Astrocyte of the spinal cord (primary cell): ENCODE data around the gene TMC7.

Experiments used
- DNase-seq: peaks from one replicate; pipeline ENCODE4 v3.0.0; 2011; ENCODE audit warnings: low read depth, low spot score
- H3K4me3 ChIP-seq: 2 replicates; pipeline ENCODE4 v1.5.1; 2011; ENCODE audit warnings: low read depth, mild to moderate bottlenecking, low read length, moderate library complexity
- CTCF ChIP-seq: IDR thresholded peaks from 2 replicates; pipeline ENCODE4 v1.5.1; 2012; ENCODE audit warnings: low read depth, mild to moderate bottlenecking, low read length, inconsistent platforms
- in situ Hi-C: cut with HindIII; loops from 2 replicates; pipeline ENCODE4 v1.10.0; 2017; ENCODE audit warnings: low sequenced_read_pairs

TMC7 gene

GRCh38 chr16:19088341-19088916 lies 104.7 kb downstream of the TMC7 start:
- no peak overlapping the region for H3K4me3 ChIP-seq
- in situ Hi-C loops: no loop called here
- TF ChIP-seq CTCF: no peak
- no peak for DNase-seq

- no peak for TF ChIP-seq CTCF
- in situ Hi-C loops: no loop called here
- no peak overlapping the region for H3K4me3 ChIP-seq
- no peak for DNase-seq
Observed at GRCh38 chr16:19089410-19089955, 105.7 kb downstream of the TMC7 start.

- no peak overlapping the region for H3K4me3 ChIP-seq
- TF ChIP-seq CTCF: no peak
- DNase-seq: no peak
- in situ Hi-C loops: no loop called here
Observed at GRCh38 chr16:19090916-19091315, 107.2 kb downstream of the TMC7 start.

DNA sequence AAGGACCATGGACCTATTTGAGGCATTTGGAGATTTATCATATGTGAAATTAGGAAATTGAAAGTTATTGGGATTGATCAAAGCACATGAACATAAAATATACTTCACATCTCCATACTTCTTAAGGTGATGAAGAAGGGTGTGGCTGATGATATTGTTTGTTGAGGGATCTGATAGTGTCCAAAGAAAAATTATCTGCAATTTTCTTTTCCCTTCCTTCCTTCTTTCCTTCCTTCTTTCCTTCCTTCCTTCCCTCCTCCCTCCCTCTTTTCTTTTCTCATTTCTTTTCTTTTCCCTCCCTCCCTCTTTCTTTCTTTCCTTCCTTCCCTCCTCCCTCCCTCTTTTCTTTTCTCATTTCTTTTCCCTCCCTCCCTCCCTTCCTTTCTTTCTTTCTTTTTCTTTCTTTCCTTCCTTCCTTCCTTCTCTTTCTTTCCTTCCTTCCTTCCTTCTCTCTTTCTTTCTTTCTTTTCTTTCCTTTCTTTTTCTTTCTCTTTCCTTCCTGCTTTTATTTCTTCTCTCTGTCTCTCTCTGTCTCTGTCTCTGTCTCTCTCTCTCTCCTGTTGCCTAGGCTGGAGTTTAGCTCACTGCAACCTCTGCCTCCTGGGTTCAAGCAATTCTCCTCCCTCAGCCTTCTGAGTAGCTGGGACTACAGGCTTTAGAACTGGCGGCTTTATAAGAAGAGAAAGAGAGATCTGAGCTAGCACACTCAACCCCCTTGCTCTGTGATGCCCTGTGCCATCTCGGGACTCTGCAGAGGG lies 109.1 kb downstream of the TMC7 start:
- in situ Hi-C loops: no loop called here
- no peak overlapping the region for H3K4me3 ChIP-seq
- no peak for TF ChIP-seq CTCF
- DNase-seq: no peak

DNA sequence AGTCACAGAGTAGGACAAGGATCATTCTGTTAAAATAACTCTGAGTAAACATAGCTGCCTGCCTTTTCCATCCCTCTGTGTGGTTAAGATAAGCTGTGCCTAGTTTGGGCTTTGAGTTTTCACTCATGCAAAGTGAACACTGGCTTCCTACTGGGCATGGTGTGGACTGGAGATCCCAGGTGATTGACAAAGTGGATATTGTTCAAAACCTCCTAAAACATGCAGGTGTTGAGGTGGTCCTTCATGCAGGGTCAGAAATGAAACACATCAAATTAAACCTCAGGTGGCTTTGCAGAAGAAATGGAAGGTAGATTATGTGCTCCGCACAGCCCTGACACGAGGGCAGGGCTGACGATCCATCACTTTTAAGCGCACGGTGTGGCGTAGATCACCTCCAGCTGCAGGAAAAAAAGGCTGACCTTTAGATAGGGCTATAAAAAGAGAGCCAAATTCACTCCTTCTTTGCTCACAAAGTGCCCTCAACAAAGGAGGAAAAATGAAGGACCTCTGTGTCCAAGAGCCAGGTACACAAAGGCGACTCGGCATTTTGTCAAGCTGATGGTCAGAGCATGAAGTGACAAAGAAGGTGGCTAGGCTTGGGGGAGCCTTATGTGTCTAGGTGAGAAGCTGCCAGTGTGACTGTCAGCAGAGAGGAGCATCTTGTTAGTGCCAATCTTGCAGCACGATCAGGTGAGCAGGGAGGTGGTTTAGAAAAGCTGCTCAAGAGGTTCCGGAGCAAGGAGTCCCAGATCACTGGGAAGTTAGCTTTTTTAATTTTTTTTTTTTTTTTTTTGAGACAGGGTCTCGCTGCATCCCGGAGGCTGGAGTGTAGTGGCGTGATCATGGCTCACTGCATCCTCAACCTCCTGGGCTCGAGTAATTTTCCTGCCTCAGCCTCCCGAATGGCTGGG lies 110.2 kb downstream of the TMC7 start:
- in situ Hi-C loops: no loop called here

More for the DNA sequence above, 110.2 kb downstream of the TMC7 start:
- DNase-seq: no peak
- no peak for TF ChIP-seq CTCF
- no peak overlapping the region for H3K4me3 ChIP-seq
